Measurements from ENCODE around the gene APOBEC3C.

- TF ChIP-seq CTCF (IDR thresholded peaks at IDR 0.05; ENCODE audit: low read depth, low read length, poor library complexity, severe bottlenecking) (no peak), EZH2phosphoT487 (IDR thresholded peaks at IDR 0.05; ENCODE audit: borderline replicate concordance, low read length) (no peak)
Measured at GRCh38 chr22:38971791-38972190, 42.3 kb upstream of the APOBEC3C start.

All from DOHH2 (cell line).